Measurements from ENCODE around the gene RPL28.

Gene RPL28

GRCh38 chr19:55385724-55386492 lies at the start of gene RPL28:
Gene RPL28, plus strand, starts transcription at chr19:55385932. Its CDS starts 426 bp downstream, at chr19:55386358.
- Histone ChIP-seq H3K4me3 (peak within 1 kb of the TSS; percentile 69 to 98 (median 96)), H3K27ac (peak within 1 kb of the TSS; percentile 52 to 97 (median 92))

DNA sequence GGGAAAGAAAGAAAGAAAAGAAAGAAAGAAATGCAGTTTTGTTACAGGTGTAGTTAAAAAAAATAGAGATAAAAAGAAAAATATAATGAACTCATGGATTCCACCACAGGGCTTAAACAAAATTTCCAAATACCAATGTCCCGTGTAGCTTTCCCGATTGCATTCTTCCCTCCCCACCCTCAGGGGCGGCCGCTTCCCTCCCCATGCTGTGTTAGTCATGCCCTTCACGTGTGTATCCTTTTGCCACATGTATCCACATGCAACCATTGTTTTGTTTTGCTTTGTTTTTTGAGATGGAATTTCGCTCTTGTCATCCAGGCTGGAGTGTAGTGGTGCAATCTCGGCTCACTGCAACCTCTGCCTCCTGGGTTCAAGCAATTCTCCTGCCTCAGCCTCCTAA lies 49.6 kb upstream of the RPL28 start:
- H3K27ac ChIP-seq: peak overlapping the region in 1 of 21 experiments; percentile 25
- no peak overlapping the region for H3K4me3 ChIP-seq

DNA sequence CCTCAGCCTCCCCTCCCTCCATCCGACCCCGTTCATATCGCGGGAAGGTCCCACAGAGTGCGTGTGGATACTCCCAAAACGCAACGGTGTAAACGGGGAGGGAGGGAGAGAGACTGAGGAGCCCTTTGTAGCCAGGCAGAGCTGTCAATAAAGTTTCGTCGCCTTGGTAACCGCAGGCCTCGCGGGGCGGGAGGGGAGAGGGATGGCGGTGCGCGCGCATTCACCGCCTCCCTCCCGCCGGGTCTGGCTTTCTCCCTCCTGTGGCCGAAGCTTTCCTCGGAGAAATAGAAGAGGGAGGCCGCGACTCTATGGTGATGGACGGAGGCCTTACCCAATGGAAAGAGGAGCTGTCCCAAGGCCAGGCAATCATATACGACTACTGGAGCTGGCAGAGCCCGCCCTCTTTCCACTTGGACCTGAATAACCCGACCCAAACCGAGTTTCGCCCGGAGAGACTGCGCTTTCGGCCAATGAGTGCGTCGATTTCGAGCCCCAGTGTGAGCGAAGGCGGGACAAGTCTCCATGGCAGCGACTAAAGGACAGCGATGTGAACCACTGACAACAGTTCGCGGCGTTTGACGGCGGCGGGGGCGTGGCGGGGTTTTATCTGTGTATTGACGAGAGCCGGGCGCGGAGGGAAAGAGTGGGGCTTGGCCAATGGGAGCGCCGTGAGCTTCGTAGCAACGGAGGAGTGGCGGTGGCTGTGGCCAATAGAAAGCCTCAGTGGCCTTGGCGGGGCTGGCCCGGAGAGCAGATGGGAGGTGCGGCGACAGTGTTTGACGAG lies 46.4 kb upstream of the RPL28 start, which contains the start of gene KMT5C:
TSS of gene KMT5C (plus strand) at position 772 of the 784 bp plus-strand sequence. CDS start 2,061 bp downstream, outside the sequence.
- peak within 1 kb of the TSS; percentile 49 to 88 (median 74) for H3K4me3 ChIP-seq

DNA sequence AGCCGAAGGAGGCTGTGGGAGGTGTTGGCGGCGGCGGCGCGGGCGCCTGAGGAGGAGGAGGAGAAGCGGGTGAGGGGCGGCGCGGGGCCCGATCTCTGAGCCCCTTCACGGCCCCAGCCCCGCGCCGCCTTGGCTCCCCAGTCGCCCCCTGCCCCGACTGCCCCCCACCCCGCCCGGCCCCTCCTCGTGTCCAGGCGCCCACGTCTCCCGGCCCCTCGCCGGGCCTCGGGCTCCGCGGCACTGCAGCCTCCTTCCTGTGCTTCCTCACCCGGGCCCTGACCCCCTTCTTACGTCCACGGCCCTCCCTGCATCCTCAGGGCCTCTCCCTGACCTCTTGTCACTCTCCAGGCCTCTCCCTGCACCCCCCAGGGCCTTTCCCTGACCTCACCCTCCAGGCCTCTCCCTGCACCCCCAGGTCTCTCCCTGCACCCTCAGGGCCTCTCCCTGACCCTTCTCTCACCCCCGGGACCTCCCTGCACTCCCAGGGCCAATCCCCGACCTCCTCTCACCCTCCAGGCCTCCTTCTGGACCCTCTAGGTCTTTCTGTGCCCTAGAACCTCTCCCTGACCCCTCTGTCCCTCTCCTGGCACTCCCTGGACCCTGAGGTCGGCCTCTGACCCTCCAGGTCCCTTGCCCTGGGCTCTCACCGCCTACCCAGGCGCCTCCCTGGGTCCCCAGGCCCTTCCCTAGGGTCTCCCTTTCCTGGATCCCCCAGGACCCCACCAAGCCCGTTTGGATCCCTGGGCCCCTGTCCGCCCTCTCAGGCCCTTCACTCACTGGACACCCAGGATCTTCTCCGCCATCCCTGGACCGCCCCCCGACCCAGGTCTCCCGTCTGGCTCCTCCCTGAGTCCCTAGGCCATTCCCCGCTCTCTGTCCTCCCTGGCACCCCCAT lies 45.6 kb upstream of the RPL28 start:
- H3K4me3 ChIP-seq: peak overlapping the region; percentile 49 to 88 (median 74)
- H3K27ac ChIP-seq: peak overlapping the region; percentile 74 to 99 (median 95)

More for the DNA sequence above, 46.4 kb upstream of the RPL28 start, which contains the start of gene KMT5C:
- peak within 1 kb of the TSS; percentile 77 to 99 (median 96) for H3K27ac ChIP-seq

DNA sequence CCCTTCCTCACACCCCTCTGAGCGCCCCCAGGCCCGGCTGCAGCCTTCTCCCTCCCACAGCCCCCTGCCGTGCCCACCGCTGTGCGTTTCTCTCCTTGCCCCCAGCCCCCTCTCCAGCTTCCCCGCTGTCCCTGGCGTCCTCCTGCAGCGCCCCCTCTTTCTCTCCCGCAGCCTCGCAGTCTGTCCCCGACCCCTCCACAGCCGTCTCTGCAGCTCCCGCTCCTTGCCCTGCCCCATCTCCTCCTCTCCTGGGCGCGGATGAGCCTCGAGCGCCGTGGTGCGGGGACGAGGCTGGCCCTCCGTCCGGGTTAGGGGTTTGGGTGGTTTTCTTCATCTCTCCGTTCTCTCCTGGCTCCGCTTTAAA lies 45.0 kb upstream of the RPL28 start:
- H3K27ac ChIP-seq: peak overlapping the region in 20 of 21 experiments; percentile 74 to 99 (median 95)
- peak overlapping the region; percentile 49 to 88 (median 74) for H3K4me3 ChIP-seq

DNA sequence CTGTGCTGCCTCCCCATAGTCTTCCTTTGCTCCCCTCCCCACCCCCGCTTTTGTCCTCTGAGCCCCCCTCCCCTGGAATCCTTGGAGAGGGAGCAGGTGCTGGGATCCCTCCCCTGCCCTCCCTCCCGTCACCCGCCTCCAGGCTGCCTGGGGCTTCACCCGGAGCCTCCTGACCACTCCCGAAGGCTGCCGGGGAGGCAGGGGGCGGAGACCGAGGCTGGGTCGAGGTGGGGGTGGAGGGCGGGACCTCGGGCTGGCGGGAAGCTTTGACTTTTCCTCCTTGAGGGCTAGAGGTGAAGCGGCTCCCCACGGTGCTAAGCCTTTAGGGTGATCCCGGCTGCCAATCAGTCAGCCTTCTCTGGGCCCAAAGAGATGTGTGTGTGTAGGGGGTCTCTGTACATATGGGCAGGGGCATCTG lies 44.6 kb upstream of the RPL28 start:
- peak overlapping the region; percentile 49 to 88 (median 74) for H3K4me3 ChIP-seq
- peak overlapping the region in 16 of 21 experiments; percentile 91 to 99 (median 95) for H3K27ac ChIP-seq

DNA sequence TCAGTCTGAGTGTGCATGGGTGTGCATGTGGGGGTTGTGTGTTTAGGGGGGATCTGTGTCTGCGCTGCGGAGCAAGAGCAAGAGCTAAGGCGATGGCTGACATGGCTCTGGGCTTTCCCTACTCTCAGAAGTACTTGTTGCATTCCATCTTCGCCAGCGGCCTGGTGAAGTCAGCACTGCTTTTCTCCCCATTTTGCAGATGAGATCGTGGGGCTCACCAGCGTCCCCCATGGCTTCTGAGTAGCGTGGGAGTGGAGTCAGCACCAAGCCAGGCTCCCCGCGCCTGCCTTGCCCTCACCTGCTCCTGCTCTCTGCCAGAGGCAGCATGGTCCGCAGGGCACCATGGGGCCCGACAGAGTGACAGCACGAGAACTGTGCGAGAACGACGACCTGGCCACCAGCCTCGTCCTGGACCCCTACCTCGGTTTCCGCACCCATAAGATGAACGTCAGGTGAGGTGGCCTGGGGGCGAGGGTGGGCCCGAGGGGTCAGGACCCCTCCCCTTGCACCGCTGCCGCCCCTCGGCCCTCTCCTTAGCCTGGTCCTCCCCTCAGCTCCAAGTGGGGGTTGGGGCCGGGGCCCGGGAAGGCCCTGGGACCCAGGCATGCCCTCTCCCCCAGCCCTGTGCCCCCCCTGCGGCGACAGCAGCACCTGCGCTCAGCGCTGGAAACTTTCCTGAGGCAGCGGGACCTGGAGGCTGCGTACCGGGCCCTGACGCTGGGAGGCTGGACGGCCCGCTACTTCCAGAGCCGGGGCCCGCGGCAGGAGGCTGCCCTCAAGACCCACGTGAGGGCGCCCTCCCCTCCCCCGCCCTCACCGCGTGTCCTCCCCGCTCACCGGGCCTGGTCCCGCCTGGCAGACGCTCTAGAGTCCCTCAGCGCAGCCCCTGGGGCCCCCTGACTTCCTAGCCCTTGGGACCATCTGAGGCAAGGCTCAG lies 43.9 kb upstream of the RPL28 start:
- peak overlapping the region in 3 of 7 experiments; percentile 70 to 81 (median 74) for H3K4me3 ChIP-seq
- H3K27ac ChIP-seq: peak overlapping the region in 1 of 21 experiments; percentile 14

DNA sequence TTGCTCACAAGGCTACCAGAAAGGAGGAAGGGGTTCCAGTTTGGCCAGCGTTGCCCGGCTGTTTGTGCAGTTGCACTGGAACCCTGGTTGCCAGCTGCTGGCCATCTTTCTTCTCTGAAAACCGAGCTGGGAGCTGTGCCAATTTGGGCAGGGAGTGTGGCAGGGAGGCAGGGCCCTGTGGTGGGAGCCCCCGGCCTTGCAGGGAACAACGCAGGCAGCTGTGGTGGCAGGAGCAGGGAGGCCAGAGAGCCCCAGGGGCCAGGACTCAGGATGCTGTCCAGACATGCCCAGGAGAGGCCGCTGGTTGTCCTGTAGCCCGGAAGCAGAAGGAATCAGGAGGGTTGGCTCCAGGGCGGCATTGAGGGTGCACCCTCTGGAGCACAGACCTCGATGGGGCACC lies 41.3 kb upstream of the RPL28 start:
- no peak overlapping the region for H3K4me3 ChIP-seq
- H3K27ac ChIP-seq: no peak overlapping the region

- no peak overlapping the region for H3K27ac ChIP-seq
- H3K4me3 ChIP-seq: no peak overlapping the region
Observed at GRCh38 chr19:55345101-55345817, 40.5 kb upstream of the RPL28 start.

DNA sequence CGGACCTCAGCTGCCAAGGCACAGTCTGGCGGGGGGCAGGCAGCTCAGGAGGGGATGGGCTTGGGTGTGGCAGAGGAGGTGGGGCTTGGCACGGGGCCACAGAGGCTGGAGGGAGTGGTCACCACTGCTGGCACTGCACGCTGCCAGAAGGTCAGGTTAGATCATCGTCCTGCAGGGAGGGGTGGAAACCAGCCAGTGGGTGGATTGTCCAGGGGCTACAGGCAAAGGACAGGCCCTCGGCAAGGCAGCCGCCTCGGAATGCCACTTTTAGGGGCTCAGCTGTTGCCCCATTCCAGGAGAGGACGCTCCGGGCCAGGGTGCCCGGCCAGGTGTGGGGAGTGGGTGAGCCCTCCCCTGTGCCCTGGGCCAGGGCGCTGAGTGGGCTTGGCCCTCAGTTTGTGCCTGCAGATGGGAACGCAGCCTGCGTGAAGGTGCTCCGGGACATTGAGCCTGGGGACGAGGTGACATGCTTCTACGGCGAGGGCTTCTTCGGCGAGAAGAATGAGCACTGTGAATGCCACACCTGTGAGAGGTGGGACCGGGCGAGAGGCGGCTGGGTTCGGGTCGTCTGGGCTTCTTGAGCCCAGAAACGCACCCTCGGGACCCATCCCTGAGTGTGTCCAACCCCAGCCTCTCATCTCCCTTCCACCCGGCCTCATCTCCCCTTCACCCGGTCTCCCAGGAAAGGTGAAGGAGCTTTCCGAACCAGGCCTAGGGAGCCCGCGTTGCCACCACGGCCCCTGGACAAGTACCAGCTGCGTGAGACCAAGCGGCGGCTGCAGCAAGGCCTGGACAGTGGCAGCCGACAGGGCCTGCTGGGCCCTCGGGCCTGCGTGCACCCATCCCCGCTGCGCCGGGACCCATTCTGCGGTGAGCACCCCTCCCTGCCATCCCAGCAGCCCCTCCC lies 39.7 kb upstream of the RPL28 start:
- no peak overlapping the region for H3K27ac ChIP-seq
- H3K4me3 ChIP-seq: no peak overlapping the region

GRCh38 chr19:55346725-55347441 lies 38.8 kb upstream of the RPL28 start:
- H3K4me3 ChIP-seq: no peak overlapping the region

GRCh38 chr19:55347442-55348009 lies 38.2 kb upstream of the RPL28 start:
- no peak overlapping the region for H3K4me3 ChIP-seq
- no peak overlapping the region for H3K27ac ChIP-seq

More at GRCh38 chr19:55346725-55347441, 38.8 kb upstream of the RPL28 start:
- H3K27ac ChIP-seq: no peak overlapping the region

DNA sequence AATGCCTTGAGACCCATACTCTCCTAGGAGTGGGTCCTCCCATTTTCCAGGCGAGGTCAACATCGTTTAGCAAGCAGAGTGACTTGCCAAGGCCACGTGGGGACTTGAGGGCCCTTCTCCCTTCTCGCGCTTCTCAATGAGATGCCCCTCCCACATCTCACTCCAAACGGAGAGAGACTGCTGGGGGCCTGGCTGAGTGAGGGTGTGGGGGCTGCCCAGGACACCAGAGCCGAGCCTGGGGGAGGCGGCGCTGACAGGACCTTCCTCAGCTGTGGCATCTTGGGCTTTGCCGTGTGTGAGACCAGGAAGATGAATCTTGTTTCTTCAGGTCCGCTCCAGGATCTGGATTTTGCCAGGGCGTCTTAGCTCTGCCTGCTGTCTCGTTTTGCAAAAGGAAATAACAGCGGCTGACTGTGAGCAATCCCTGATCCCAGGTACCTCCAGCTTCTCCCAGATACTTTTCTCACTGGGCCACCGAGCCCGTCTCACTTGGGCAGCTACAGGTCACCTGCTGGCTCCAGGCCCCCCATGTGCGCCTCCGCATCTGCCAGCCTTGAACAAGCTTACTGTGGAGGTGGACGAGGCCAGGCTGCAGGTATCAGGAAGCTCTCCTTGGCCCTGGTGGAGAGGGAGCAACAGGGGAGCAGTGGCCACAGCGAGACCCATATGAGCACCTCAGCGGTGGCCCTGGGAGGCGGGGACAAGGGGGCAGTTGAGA lies 37.3 kb upstream of the RPL28 start:
- no peak overlapping the region for H3K27ac ChIP-seq
- no peak overlapping the region for H3K4me3 ChIP-seq

- no peak overlapping the region for H3K4me3 ChIP-seq
- no peak overlapping the region for H3K27ac ChIP-seq
Observed at GRCh38 chr19:55350620-55351315, 35.0 kb upstream of the RPL28 start.

GRCh38 chr19:55352040-55352439 lies 33.7 kb upstream of the RPL28 start:
- Histone ChIP-seq H3K27ac (no peak overlapping the region), H3K4me3 (no peak overlapping the region)

Data from skin epidermis (tissue), 12 donors.